CD4-positive, alpha-beta T cell treated with Interleukin-4 for 4 hours (primary cell): ENCODE data around the gene CCDC88A.
"Not testable (repeated sequence)": the region's sequence is repeated elsewhere in the genome, so short reads cannot be mapped to it uniquely, and the experiment has no call there.

Source experiments
- DNase-seq: peaks from one replicate; pipeline ENCODE4 v3.0.0-alpha.2; 2020

Gene CCDC88A

GRCh38 chr2:55385516-55385915, 34.1 kb downstream of the CCDC88A start:
- not testable (repeated sequence) for DNase-seq

GRCh38 chr2:55384786-55385185, 34.9 kb downstream of the CCDC88A start:
- no peak for DNase-seq

- no peak for DNase-seq
These were observed 48.3 kb downstream of the CCDC88A start for GRCh38 chr2:55371376-55371775.

- DNase-seq = no peak
These were observed 49.4 kb downstream of the CCDC88A start for GRCh38 chr2:55370208-55370607.

- DNase-seq = no peak
These were observed 54.4 kb downstream of the CCDC88A start for GRCh38 chr2:55365303-55365702.

GRCh38 chr2:55364189-55365055, 55.2 kb downstream of the CCDC88A start:
- no peak for DNase-seq

GRCh38 chr2:55363636-55364035, 56.0 kb downstream of the CCDC88A start:
- DNase-seq = no peak

- DNase-seq = no peak
These were observed 58.0 kb downstream of the CCDC88A start for GRCh38 chr2:55361465-55362189.

- no peak for DNase-seq
These were observed 61.2 kb downstream of the CCDC88A start for GRCh38 chr2:55358451-55358850.

GRCh38 chr2:55357927-55358326, 61.7 kb downstream of the CCDC88A start:
- DNase-seq = no peak

GRCh38 chr2:55357164-55357563, 62.5 kb downstream of the CCDC88A start:
- no peak for DNase-seq

- DNase-seq = not testable (repeated sequence)
These were observed 63.5 kb downstream of the CCDC88A start for GRCh38 chr2:55356136-55356535.

GRCh38 chr2:55355451-55355850, 64.2 kb downstream of the CCDC88A start:
- DNase-seq = no peak

GRCh38 chr2:55351672-55352071, 68.0 kb downstream of the CCDC88A start:
- DNase-seq = no peak

GRCh38 chr2:55345064-55345463, 74.6 kb downstream of the CCDC88A start:
- DNase-seq = no peak

- no peak for DNase-seq
These were observed 81.4 kb downstream of the CCDC88A start for GRCh38 chr2:55338268-55338667.

- DNase-seq = no peak
These were observed 84.9 kb downstream of the CCDC88A start for GRCh38 chr2:55334728-55335127.

- DNase-seq = no peak
These were observed 88.9 kb downstream of the CCDC88A start for GRCh38 chr2:55330541-55331297.

- no peak for DNase-seq
These were observed 92.0 kb downstream of the CCDC88A start for GRCh38 chr2:55327470-55328230.

- no peak for DNase-seq
These were observed 104.7 kb downstream of the CCDC88A start for GRCh38 chr2:55314985-55315384.

GRCh38 chr2:55311444-55311870, 108.2 kb downstream of the CCDC88A start:
- DNase-seq = no peak

- peak; percentile 21 for DNase-seq
These were observed 110.2 kb downstream of the CCDC88A start for GRCh38 chr2:55309446-55309845.

- peak; percentile 23 for DNase-seq
These were observed 117.4 kb downstream of the CCDC88A start for GRCh38 chr2:55302241-55302640.
